Stimulated activated naive CD8-positive, alpha-beta T cell treated with anti-CD3 and anti-CD28 coated beads, Interleukin-15, Interleukin-2, amounts not matched to agents 100 U/mL and 50 U/mL, for 24 hours (primary cell): ENCODE measurements around the gene PLCZ1.
"Not testable (repeated sequence)": the region's sequence is repeated elsewhere in the genome, so short reads cannot be mapped to it uniquely, and the experiment has no call there.

Experiments
- ATAC-seq: fragments of 150-1000 bp; cut with Tn5 transposase; one replicate; pipeline ENCODE4 v1.10.0; 2021
- DNase-seq: peaks from one replicate; pipeline ENCODE4 v3.0.0; 2021

Gene PLCZ1

DNA sequence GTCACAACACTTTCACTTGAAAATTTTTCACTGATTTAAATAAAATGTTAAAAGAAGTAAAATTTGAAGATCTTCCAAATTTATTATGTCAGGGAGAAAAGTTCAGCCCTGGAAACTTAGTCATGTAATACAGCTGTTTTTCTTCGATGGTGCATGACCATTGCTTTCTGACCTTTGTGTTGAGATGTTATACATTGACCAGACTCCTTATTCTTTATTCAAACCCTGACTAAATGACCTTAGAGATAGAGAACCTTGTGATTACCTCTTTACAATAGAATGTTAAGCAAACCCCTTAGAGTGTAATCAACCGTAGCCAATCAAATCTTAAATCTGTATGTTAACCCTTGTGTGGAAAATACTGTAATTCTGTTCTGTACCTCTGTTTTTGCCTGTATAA, 34.5 kb downstream of the PLCZ1 start:
- no peak for DNase-seq
- no peak for ATAC-seq

DNA sequence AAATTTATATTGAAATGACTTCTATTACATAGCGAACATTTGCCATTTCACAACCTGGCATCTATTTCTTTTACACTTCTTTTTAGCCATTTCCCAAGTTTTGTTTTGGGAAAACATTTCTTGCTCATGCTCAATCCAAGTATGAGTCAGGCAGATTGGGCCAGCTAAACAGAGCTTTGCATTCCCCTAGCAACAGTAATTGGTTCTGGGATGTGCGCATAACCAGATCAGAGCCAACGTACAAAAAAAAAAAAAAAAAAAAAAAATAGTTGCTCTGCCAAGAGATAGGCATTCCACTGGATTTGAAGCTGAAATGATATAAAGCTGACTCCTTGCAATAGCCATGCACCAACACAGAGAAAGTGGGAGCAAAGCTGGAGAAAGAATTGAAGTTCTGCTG, 37.5 kb downstream of the PLCZ1 start:
- ATAC-seq (no peak), DNase-seq (no peak)

DNA sequence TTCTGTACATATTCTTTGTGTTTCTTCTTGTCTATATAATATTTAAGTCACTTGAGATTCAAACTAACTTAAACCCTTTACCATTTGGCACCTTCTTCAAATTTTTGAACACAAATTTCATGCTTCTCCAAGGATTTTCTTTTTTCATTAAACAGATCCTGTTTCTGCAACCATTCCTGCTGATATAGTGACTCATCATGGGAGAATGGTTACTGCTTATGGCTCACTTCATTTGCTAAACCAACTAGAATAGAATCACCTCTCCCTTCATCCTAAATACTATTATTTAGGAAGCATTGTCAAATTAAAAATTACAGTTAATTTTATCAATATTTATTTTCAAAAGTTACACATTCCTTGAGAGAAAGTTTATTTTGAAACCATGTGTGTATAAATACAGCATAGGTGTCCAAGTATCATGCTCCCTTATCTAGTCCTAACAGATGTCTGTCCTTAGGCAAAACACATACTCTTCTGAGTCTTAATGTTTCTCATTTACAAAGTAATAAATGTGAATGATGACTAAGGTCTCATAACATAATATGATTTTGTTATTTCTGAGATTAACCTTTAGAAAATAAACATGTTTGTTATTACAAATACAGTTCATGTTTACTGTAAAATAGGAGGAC, 40.7 kb downstream of the PLCZ1 start:
- no peak for DNase-seq
- no peak for ATAC-seq

DNA sequence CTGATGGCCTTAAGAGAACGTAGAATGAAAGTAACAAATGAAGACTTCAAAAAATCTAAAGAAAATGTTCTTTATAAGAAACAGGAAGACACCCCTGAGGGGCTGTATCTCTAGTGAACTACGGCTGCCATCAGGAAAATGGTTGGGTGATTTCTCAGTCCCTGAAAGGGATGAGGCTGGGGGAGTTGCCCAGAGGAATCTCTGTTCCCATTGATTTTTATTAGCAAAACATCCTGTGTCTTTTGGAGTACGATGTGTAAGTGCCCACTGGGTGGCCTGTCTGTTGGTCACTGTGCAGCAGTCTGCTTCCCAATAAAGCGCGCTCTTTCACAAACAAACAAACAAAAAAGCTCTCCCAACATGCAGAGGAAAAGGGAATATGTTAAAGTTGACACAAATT, 43.8 kb downstream of the PLCZ1 start:
- ATAC-seq, DNase-seq: not testable (repeated sequence)

DNA sequence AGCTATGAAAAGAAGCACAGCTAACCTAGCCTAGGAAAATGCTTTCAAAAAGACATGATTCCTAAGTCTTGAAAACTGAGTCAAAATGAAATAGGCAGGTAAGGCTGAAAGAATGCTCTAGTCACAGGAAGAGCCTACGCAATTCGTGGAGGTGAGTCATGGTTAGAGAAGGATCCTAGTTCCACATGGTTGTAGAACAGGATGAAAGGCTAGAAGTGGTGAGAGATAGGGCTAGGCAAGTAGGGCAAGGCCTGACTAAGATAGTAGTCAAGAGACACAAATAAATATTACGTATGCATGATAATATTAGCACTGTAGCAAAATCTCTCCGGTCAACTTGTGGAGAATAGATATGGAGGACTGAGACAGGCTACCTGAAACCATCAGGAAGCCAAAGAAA, 47.2 kb downstream of the PLCZ1 start:
- no peak for DNase-seq
- ATAC-seq = no peak

DNA sequence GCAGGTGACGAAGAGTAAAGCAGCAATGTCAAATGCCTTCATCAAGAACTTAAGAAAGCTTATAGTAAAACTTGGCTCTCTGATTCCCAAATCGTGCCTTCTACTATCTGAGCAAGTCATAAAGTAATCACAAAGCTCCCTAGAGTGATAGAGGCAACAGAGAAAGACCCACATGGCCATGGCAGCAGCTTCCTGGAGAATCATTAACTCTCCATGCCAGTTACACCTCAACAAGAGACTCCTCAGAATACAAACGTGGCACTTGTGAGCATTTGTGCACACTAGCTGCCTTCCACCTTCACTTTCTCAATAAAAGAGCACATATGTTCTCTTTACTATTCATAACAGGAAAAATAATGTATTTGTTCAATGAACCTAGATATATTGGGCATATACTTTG, 48.0 kb downstream of the PLCZ1 start:
- DNase-seq (no peak), ATAC-seq (no peak)

DNA sequence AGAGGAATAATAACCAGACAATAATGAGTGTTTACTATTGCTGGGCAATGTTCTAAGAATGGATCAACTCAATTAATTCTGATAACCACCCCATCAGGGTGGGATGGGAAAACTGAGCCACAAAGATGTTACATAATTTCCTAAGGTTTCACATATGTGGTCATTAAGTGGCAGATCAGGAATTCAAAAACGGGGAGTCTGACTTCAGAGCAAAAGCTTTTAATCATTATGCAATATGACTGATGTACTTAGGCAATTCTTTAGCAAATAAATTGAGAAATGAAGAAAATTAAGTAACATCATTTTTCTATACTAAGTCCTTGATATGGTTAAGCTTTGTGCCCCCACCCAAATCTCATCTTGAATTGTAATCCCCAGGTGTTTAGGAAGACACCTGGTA, 53.4 kb downstream of the PLCZ1 start:
- DNase-seq (no peak), ATAC-seq (no peak)

DNA sequence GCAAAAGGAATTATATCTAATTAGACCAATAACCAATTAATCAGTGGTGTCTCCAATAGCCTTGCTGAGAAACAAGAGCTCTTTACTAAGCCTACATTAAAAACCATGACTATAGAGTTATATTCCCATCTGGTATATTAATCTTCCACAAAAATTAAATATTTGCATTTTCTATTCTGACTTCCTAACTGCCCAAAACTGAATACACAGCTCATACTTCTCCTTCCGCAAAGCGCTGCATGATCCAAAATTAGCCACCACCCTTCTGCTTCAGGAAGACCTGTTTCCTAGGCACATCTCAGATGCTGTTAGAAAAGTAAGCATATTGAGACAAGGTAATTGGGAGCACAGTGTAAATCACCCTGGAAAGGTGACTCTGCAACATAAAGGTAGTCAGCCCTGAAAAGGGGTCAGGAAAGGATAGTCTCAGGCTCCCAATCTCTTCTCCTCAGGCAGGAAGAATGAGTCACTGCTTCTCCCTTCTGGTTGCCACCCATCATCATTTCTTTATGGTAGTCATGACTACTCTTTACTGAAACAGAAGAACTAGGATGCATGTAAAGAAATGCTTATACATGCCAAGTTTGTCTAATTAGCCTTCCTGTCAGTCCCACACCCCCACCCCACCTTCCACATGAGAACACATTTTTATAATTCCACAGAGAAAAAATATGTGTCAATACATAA, 54.3 kb downstream of the PLCZ1 start:
- no peak for DNase-seq
- ATAC-seq = no peak

DNA sequence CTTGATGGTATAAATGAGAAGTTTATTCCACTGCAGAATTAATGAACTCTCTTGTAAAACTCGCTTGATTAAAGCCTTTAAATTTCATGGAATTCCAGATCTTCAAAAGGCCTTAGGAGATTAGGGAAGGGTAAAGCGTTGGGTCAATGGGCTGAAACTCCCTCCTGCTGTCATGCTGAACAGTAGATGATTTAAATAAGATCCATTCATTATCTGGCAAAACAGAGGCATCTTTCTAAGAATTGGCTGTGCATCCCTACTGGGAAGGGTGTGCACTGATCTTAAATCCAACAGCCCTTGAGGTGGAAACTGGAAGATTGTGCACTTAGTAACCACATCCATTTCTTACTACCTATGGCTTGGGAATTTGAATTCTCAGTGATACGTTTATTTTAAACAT, 56.0 kb downstream of the PLCZ1 start:
- no peak for DNase-seq
- ATAC-seq = no peak

DNA sequence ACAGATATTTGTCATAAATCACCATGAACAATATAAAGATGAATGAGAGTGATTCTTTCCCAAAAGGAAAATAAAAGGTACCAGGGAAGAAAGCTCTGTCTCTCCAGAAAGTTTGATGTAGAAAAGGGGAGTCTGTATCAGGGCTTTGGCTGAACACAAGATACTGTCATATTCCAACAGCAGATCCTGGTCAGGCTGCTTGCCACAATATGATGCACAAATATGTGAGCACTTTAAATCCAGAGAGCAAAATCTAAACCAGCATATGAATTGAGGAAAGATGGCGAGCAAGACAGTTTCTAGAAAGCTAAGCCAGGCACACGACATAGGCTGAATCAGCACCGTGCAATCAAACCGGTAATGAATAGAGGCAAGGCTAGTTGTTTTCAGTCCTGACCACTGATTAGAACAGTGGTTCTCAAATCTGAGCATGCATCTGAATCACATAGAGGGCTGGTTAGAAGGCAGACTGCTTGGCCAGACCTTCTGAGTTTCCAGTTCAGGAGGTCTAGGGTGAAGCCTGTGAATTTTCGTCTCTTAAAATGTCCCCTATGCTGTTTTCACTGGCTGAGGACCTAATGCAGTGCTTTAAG, 60.7 kb downstream of the PLCZ1 start:
- no peak for DNase-seq
- ATAC-seq = no peak

DNA sequence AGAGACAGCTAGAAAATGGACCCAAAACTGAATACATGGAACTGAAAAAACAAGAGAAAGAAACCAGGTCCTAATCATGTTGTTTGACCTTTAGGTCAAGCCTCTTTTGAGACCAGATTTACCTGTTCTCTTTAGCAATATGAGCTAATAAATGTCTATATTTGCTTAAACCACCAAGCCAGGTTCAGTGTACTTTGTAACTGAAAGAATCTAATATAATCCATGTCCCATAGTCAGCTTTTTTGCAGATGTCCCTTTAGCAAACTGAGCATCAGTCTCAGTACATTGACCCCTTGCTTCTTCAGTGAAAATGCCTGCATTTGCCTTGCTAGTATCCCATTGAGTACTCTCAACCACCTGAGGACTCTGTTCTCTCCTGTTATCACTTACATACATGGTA, 61.7 kb downstream of the PLCZ1 start:
- DNase-seq = no peak
- ATAC-seq = no peak

DNA sequence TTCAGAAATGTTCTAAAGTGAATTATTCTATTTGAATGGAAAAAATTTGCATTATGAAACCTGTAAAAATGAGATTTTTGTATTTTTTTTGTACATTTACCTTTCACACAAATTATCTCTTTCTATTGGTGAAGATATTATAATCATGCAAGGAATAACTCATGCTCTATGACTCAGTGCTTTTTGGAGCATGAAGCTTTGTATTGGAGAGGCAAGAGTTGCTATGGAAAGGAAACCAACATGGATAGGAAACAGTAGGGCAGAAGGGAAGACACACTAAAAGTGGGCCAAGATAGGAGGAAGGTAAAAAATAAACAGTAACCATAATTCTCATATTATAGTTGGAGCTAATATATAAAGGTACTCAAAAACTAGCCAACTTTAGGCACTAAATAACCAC, 79.0 kb downstream of the PLCZ1 start:
- no peak for DNase-seq
- no peak for ATAC-seq

DNA sequence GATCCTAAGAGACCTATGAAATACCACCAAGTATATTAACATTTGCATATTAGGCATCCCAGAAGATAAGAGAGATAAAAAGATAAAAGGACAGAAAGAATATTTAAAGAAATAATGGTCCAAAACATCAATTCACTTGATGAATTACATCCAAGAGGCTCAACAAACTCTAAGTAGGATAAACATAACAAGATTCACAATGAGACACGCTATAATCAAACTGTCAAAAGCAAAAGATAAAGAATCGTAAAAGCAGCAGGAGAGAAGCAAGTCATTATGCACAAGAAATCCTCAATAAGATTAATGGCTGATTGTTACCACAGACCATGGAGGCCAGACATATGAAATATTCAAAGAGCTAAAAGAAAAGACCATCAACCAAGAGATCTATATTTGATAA, 79.6 kb downstream of the PLCZ1 start:
- DNase-seq (no peak), ATAC-seq (no peak)

DNA sequence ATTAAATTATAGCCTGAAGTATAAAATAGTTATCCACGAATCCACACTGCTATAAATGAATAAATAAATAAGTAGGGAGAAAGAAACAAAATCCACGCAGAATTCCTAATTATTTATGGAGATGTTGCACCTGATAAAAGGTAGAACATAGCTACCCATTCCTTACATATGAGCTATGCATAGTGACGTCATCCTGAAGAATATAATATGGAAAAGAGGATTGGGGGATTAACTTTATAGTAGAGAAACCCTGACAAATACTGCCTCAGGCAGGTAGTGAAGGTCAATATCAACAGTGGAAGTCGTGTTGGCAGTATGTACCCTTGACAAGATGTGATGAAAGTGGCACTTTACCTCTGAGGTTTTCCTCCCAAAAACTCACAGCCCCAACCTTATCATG, 82.5 kb downstream of the PLCZ1 start:
- no peak for ATAC-seq
- no peak for DNase-seq

DNA sequence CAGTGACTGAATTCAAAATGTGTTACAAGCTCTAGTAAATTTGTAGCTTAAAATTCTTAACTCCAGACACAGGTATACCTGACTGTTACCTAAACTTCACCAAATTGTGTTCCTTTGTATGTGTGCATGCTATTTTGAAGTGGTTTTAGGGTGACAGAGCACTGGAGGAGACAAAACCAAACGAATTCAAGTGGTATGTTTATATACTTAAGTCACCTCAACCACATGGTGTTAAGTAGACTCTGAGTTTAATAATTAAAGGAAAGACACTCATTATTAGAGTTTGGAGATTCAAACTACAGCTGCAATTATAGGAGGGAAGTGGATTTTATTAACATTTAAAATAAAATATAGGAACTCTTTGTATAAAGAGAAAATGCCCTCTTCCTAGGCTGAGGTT, 84.3 kb downstream of the PLCZ1 start:
- ATAC-seq = no peak

DNA sequence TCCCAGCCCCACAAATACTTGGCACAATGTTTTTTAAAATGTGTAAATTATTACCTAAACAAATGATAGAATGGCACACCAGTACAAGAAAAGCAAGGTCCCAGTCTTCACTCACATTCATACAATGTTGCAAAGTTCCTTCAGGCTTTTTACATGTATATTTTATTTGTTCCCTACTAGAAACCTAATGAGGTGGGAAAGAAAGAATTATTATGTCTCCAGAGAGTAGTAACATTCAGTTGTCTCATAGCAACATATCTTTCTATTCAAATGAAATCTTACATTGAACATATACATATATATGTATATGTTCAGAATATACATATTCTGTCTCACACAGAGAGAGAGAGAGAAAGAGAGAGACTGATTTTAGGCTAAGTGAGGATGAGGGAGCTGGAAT, 85.2 kb downstream of the PLCZ1 start:
- DNase-seq = no peak
- no peak for ATAC-seq

More for the DNA sequence above, 84.3 kb downstream of the PLCZ1 start:
- no peak for DNase-seq

DNA sequence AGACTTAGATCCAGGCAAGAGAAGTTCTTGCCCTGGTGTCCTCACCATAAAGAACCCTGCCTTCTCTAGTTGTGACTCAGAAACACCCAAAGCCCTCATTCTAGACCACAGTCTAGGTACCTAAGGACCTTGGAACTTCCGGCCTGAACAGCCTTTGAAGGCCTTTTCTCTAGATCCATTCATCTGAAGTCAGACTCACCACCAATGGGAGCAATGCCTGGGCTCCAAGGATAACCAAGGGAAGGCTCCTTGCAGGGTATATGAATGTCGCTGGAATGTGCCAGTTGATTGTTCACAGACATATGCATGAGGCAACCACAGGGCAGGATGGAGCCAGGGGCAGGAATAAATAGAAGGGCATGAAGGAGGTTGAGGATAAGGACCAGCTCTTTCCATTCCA, 86.3 kb downstream of the PLCZ1 start:
- no peak for DNase-seq
- ATAC-seq = no peak

DNA sequence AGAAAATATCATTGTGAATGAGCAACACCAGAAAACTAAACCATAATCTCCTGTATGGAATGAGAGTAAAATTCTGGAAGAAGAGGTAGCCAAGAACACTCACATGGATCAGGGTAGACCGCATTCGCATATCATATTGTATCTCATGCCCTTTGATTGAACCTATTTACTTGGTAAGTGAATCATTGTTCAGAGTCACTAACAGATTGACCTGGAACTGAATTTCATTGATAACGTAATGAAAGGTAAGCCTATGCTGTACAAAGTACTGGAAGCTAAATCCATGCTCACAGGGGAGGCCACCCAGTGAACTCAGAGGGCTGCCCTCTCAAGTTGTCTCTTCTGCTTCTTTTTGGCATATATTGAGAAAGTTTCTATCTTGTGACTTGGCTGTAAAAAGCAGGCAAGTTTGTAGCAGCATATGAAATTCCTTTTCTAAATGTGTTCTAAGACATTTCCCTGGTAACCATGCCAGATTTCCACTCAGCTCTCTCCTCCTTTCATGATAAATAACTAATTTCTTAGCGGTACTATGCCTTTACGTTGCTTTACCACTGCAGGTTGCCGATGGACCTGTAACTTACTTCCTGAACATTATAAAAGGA, 91.4 kb downstream of the PLCZ1 start:
- ATAC-seq = no peak
- no peak for DNase-seq

DNA sequence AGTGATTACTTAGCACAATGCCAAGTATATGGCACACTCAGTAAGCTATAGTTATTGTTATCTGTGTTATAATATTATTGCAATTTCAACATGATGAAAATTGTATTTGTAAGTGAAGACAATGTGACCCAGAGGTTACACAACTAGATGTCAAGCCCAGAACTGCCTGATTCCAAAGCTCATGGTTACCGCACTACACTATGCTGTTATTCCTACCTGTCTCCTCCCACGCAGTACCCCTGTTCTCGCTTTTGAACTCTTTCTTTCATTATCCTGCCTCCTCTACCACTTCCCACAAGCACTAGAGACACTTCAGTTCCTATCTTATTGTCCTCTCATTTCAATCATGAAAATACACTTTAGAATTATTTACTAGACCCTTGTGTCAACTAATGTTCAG, 93.2 kb downstream of the PLCZ1 start:
- no peak for DNase-seq
- no peak for ATAC-seq

DNA sequence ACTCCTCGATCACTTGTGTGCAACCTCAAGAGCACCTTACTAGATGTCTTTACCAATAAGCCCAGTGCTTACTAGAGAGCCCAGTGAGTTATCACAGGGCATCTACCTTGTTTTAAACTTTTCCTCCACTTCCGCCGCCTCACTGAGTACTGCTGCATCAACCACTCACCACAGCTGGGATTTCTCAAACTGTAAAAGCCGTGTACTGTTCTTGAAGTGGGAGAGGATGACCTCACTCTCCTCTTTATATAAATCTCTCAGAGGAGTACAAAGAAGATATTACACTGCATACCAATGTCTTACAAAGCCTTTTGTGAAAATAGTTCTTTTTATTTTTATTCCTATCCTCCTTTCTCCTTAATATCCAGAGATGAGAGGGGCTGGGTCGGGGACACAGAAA, 94.1 kb downstream of the PLCZ1 start:
- DNase-seq = no peak
- ATAC-seq = no peak

DNA sequence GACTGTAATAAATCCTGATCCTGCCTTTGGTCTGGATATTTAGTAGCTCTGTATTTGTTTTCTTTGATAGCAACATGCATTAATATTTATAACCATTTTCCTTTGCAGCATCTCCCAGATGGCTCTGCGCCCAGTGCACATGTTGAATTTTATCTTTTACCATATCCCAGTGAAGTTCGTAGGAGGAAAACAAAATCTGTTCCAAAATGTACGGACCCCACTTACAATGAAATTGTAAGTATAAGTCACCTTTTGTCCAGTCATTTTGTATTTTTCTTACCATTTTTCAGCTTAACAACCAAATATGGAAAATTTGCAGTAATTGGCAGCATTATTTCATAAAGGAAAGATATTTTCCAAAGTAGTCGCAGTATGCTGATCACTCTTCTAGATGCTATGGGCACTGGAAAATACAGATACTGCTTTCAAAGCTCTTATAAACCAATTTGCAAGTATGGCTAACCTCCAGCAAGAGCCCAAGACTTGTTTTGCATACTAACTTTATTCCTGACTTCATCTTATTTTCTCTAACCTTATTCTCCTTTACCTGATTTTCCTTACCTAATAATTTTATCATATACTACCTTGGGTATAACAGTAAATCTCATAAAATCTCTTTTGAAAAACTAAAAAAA, 97.4 kb downstream of the PLCZ1 start:
- ATAC-seq (no peak), DNase-seq (no peak)

DNA sequence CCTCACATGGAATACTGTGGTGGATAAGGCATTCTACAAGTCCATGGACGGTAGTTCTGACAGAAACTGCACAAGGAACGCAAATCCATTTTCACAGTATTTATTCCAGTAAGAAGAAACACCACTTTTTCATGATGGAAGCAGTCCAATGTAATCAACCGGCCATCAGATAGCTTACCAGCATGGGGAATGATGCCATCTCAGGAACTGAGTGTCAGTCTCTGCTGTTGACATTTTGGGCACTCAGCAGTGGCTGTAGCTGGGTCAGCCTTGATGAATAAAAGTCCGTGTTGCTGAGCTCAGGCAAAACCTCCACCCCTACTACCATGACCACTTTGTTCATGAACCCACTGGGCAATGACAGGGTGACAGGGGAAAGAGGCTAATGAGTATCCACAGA, 103.4 kb downstream of the PLCZ1 start:
- ATAC-seq (no peak), DNase-seq (no peak)
